Measurements from ENCODE around the gene MIF4GD.

The MIF4GD gene

DNA sequence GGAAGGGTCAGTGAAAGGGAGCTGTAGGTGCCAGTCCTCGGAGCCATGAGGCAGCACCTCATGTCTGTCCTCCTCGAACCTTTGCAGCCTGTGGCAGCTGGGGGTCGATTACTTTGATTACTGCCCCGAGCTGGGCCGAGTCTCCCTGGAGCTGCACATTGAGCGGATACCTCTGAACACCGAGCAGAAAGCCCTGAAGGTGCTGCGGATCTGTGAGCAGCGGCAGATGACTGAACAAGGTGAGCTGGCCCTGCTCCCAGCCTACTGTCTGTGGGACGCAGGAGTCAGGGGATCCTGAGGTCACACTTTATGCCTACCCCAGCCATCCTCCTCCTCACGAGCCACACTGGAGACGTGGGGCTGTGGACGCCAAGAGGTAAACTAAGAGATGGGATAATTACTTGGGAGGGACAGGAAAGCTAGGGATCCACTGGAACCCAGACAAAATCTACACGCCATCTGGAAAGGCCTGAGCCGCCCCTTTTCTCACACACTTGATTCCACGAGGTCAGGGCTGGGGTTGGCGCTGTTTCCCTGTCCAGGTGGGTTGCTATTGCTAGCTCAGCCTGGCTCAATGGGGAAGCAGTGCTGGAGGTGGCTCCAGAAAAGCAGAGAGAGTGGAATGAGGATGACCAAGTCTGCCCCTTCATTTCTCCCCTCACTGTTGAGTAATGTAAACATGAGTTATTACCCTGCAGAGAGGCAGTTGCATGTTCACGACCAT, 39.1 kb downstream of the MIF4GD start:
- no peak for DNase-seq

DNA sequence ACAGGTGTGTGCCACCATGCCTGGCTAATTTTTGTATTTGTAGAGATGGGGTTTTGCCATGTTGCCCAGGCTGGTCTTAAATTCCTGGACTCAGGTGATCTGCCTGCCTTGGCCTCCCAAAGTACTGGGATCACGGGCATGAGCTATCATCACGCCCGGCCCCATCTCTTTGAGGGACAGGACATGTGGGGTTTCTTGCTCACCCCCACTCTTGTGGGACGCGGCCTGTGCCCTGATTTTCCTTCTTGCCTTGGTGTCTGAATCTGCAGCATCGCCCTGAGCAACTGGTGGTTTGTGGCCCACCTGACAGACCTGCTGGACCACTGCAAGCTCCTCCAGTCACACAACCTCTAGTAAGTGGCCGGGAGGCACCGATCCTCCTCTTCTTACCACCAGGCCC, 40.0 kb downstream of the MIF4GD start:
- DNase-seq, result no peak

DNA sequence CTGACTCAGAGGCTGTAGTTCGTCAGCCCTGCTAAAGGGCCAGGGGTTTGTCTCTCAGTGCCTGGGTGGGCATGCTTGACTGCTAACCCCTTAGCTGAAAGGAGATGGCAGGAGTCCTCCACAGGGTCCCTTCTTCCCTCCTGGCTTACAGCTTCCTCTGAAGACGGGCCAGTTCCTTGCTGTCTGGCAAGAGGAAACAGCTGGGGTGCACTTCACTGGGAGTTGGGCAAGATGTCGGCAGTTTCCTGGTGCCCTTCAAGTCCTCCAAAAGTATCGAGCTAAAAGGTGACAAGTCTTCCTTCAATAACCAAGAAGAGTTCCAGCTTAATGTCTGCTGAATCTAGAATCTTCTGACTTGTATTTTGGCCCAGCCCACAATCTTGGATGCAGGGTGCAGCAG, 42.2 kb downstream of the MIF4GD start:
- no peak for DNase-seq

DNA sequence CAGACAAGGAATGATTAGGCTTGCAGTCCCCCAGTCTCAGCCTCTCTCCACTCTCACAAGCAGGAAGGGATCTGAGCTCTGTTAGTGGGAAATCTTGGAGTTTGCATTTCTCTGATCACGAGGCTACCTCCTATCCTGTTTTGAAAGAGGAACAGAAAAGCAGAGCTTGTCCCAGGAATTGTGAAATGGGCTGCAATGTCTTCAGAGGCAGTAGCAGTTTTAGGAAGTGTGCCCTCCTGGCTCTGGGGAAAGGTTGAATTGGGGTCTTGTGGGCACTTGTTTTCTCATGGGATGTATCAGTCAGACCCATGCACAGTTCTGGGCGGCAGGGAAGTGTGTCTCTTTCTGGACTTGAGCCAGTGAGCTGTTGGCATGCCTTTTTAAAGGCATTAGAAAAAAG, 42.7 kb downstream of the MIF4GD start:
- DNase-seq, result no peak

DNA sequence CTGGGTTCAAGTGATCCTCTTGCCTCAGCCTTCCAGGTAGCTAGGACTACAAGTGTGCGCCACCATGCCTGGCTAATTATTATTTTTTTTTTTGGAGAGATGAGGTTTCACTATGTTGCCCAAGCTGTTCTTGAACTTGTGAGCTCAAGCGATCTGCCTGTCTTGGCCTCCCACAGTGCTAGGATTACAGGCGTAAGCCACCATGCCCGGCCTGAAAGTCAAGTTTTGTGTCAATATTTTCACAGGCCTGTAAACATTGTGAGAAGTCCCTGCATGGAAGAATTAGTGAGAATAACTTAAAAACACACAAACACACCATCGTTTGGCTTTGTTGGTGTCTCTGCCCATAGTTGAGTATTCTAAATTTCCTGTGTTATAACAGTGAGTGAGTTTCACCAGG, 43.3 kb downstream of the MIF4GD start:
- no peak for DNase-seq

DNA sequence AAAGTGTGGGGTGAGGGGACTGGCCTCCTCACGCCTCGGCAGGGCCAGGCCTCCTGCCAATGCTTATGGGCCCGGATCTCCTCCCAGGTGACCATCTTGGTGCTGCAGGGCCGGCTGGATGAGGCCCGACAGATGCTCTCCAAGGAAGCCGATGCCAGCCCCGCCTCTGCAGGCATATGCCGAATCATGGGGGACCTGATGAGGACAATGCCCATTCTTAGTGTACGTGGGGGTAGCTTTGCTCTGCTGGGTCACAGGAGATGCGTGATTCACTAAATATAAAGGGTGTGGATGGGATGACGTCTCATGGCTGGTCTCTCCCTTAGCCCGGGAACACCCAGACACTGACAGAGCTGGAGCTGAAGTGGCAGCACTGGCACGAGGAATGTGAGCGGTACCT, 46.0 kb downstream of the MIF4GD start:
- DNase-seq, result no peak

DNA sequence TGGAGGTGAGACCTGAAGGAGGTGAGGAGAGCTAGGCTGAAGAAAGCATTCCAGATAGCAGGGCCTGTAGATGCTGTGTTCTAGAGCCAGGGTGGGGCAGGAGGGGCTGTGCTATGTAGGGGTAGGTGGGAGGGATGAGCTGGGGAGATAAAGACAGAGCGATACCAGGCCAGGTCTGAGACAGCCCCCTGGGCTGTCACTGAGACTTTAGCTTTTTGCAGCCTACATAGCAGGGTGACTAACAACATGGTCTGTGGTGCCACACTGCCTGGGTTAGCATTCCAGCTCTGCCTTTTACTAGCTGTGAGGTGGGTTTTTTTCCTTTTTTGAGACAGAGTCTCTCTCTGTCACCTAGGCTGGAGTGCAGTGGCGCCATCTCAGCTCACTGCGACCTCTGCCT, 51.2 kb downstream of the MIF4GD start:
- DNase-seq, result no peak

DNA sequence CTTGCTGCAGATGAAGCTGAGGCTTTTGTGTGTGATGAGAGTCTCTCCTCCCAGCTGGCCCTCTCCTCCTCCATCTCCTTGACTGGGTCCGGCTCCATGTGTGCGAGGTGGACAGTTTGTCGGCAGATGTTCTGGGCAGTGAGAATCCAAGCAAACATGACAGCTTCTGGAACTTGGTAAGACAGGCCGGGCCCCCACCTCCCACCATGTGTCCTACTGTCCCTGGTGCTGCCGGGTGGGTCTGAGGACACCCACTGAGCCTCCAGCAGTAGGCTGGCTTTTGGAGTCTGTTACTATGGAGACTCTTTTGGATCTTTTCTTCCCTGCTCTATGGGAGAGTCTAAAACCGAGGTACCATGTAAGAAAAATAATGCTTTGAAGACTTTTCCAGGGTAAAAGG, 52.9 kb downstream of the MIF4GD start:
- no peak for DNase-seq

All from DMS79 (cell line).